HG03175 (cell line): Measurements from ENCODE around the gene TCP11.

ENCODE experiments used
- ATAC-seq: cut with Tn5 transposase; IDR thresholded peaks from one replicate; pipeline ENCODE4 v1.9.1; 2021; ENCODE audit warnings: mild to moderate bottlenecking, moderate library complexity; ENCODE audit not compliant: unreplicated experiment

Gene TCP11

DNA sequence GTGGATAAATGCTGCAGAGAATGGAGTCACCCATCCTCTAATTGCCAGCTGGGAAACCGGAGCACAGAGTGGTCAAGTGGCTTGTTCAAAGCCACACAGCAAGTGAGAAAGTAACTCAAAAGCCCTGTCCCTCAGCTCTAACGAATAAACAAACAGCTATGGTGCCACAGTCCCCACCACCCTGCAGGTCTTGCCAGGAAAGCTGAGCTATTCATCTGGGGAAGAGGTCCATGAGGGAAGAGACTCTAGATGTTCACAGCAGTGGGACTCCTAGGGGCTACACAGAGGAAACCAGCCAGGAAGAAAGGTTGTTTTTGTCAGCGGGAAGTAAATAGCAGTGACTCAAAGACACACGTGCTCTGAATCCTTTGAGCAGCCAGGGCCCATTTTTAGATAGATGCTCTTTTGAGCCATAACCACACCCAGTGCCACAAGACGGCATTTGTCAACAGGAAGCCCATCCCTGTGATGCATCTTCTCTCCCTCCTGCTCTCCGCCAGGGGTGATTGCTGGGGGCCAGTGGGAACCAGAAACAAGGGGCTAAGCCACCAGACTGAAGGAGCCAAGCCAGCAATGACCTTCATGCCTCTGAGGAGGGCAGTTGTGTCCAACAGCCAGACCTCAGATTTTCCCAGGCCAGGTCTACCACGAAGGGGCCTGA, 32.4 kb upstream of the TCP11 start:
- no peak for ATAC-seq

DNA sequence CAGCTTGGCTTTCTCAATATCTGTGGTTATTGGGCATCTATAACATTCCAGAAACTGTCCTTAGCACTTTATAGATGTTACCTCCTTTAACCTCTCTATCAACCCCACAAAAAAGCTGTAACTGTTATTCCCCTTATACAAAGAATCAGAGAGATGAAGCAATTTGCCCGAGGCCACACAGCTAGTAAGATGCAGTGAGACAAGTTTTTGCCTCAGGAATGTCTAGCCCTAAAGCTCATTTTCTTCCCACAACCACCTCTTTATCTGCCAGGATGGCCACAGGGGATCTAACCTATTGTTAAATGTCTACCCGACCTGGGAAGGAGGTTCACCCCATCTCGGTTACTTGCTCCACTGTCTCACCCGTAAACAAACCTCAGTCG, 31.9 kb upstream of the TCP11 start:
- ATAC-seq: no peak

DNA sequence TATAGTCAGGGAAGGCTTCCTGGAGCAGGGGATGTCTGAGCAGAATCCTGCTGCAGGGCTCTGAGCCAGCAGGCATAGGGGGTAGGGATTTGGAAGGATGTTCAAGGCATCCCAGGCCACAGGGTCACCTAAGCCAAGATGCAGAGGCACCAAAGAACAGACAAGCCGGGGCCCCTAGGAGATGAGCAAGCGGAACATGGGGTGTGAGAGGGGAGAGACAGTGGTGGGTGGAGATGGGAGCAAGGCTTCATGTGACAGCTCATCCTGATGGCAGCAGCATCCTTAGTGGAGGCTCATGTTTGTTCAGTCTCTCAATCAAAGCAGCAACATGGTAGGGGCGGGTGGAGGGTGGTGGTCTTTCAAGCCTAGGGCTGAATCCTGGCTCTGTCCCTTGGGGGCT, 29.8 kb upstream of the TCP11 start:
- no peak for ATAC-seq

DNA sequence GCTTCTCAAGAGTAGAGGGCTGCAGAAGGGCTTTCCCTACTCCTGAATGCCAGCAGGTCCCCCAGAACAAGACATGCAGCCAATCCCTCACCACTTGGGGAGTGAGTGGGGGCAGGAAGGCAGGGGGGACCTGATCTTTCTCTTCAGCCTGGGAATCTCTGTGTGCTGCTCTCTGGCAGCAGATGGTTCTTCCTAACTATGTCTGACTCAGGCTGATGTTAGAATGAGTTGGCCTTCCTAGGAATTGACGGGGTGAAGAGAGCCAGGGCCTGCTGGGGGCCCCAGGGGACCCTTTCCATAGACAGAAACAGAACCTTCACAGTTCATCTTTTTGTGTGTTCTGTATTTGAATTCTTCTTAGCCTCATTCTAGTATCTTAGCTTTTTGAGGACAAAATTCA, 29.0 kb upstream of the TCP11 start:
- no peak for ATAC-seq

DNA sequence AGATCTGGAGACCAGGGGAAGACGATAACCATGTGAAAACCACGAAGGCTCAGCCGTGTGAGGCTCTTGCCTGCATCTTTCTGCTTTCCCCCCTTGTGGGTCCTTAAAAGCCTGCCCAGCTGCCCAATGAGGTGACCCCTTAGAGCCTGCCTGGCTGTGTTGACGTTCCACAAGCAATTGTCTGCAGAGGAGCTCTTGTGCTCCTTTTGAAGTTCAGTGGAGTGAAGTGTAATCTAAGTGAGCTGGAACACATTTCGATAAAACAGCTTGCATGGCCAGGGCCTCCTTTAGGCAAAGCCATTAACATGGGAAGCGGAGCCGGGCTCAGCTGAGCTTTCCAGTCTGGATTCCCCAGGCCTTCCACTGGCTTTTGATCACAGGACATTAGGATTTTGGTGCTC, 27.3 kb upstream of the TCP11 start:
- no peak for ATAC-seq

DNA sequence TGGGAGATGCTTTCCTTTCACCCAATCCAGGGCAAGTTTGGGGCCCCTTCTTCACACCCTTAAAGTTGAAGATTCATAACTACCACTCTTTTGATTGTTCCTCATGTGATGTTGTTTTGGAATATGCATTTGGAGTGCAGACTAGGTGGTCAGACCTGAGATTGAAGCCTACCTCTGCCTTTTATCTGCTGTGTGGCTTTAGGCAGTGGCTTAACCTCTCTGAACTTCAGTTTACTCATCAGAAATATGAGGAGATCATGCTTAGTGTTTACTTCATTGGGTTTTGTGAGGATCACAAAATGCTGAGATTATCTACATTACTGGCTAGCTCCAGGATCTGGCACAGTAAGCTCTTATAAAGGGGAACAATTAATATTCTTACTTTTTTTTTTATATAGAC, 26.4 kb upstream of the TCP11 start:
- no peak for ATAC-seq

DNA sequence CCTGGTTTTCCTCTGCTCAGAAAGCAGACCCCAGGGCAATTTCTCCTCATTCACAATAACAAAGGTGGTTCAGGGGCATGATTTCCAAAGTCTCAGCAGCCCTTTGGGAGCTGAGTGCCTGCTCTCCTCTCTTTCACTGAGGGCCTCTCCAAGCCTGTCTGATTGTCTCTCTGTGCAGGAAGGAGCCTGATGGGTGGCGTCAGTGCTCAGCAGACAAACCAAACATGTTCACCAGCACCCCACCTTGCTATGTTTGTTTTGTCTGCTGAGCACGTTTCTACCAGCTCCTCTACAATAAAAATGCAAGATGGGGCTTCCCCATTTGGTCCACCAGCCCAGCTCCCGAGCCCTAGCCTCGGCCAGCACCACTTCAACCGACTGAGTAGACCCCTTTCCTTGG, 25.4 kb upstream of the TCP11 start:
- no peak for ATAC-seq

DNA sequence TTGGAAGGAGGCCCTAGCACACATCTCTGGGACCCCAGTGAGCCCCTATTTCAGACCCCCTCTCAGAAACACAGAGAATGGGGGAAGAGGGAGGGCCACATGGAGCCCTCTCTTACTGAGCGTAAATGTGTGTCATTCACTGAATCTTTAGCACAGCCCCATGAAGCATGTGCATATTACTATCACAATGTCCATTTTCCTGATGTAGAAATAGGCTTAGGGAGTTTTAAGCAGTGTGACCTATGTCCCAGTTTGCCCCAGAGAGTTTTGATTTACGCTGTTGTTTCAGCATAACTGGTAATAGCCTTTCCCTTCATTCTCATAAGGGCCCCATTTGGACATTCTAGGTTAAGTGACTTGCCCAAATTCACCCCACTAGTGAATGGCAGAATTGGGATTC, 25.0 kb upstream of the TCP11 start:
- no peak for ATAC-seq

DNA sequence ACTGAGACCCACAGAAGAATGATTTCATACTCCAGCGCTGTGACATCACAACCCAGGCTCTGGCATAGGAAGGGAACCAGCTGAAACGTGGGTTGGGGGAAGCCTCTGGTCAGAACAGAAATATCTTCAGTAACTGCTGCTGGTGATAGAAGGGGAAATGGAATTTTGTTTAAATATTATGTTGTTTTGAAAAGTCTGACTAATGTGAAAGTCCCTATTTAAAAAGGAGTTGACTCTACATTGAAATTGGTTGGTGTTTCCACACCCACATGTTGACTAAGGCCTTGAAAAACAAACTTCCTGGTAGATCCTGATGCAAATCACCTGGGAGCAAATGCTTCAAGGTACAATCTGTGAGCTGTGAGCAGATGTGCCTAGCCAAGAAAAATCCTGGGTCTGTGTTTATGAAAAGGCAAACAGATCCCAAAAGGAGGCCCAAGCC, 24.5 kb upstream of the TCP11 start:
- no peak for ATAC-seq

DNA sequence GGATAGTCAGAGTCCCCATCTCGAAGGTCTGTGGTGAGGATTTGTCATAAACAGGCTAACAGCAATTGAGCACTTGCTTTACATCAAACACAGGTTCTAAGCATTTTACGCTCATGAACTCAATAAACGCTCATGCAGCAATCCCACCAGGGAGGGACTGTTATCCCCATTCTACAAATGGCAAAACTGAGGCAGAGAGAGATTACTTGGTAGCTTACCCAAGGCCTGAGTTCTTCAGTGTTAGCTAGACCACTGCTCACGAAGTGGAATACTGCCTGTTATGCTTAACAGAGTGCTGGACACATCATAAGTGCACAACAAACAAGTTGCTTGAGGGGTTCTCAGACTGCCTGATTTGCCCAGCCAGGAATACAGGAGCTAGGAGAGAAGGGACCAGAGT, 23.7 kb upstream of the TCP11 start:
- ATAC-seq: no peak

DNA sequence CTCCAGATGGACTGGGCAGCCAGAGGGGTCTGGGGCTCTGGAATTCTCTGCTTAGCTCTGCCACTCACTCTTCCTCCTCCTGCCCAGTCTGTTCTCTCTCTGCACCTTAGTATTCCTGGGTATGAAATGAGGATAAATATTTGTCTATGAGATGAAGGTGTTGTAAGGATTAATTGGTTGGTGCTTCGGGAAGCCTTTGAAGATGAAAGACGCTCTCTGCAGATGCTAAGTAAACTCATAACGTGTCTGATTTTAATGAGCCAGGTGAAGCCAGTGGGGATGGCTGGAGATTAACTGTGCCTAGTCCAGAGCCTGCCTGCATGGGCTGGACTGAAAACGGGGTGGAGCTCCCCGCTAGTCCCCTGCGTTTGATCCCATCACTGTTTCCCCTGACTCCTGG, 23.1 kb upstream of the TCP11 start:
- no peak for ATAC-seq

DNA sequence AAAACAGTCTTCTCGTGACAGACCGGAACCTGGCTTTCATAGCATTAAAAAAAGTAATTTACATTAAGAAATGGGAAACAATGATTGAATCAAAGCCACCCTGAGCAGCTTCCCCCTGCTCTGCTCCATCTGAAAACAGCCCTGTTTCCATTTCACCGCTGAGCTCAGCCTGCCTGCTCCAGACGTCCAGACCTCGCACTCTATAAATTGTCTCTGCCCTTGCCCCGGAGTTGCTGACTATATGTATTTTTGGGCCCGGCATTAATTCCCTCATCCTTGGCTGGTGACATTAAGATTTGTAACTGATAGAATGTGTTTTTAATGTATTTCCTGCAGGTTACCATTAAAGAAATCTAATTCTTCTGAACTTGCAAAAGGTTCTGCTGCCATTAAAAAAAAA, 22.7 kb upstream of the TCP11 start:
- no peak for ATAC-seq

DNA sequence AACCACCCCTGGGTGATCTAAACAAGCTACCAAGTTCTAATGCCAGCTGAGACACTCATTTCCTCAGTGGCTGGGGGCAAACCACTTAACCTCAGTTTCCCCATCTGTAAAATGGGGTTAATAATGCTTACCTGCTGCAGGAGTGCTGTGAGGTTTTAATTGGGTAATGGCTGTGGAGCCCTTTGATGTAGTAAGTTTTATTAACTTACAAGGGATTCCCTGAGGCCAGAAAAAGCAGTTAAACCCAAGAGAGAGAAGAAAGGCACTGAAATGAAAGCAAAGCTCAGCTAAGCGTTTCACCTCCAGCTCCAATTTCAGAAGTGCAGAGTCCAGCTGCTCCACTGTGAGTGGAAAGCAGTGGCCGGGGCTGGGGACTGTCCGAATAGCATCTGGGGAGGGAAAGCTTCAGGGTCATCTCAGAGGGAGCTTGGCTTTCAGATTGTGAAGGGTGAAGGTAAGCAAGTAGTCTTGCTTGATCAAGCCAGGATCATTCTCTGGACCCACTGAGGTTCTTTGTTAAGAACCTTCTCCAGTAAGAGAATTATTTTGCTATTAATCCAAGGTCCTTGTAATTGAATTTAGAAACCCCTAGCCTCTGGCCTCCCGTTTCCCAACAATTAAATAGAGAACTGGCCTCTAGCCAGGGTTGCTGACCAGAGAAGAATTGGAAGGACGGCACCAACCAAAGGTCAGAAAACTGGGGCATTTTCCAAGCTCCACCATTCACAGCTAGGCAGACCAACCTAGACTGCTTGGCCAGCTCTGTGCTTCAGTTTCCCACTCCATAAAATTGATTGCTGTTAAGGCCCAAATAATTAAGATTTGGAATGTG, 20.9 kb upstream of the TCP11 start:
- ATAC-seq: no peak

DNA sequence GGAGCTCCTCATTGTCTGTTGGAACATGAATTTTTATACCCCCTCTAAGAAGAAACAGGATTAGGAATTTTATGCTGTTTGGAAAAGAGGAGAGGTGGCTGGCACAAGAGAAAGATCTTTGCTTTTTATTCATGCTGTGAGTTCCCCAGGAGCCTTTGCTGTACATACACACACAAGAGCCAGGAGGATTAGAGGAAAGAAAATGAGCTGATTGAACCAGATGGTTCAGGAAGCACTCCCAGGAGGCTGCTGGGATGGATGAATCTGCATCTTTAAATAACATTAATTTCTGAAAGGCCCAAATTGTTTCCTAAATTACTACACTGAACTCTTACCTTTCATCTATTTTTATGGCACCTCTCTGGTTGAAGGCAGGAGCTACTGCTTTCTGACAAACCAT, 20.1 kb upstream of the TCP11 start:
- ATAC-seq: no peak

DNA sequence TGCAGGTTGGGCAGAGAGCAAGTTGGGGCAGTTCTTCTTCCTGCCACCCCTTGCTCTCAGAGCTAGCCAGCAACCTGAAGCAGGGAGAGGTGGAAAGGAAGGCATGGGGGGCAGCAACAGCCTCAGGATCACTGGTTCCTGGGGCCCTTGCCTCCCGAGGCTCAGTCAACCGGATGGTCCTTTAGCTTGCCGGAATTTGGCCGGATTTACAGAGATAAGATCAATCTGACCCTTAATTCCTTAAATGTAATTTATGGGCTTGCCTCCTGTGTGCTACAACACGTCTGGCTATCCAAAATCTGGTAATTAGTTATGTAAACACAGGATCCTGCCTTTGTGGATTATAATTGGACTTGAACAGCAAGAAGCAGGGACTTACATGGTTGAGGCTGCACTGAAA, 19.5 kb upstream of the TCP11 start:
- no peak for ATAC-seq

DNA sequence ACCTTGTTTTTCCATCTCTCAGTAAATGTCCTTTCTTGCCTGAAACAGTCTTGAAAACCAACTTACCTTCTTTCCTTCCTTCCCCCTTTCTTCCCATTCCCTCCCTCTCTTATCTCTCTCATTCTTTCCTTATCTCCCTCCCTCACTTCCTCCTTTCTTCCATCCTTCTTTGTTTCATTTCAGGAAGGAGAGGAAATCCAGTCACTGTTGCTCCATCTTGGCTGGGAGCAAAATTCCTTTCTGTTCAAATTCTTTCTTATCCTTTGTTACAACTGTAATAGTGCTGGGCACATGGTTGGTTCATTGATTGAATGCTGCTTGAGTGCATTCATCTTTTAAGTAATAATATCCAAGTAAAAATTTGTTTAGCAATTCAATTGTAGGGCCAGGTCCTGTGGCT, 17.4 kb upstream of the TCP11 start:
- no peak for ATAC-seq

DNA sequence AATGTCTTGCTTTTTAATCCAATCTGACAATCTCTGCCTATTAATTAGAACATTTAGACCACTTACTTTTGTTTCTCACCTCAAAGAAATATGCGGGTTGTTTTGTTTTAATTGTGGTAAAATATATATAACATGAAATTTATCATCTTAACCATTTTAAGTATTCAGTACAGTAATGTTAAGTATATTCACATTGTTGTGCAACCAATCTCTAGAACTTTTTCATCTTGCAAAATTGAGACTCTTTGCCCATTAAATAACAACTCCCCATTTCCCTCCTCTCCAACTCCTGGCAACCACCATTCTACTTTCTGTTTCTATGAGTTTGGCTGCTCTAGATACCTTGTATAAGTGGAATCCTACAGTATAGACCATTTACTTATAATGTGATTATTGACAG, 13.8 kb upstream of the TCP11 start:
- ATAC-seq: no peak

DNA sequence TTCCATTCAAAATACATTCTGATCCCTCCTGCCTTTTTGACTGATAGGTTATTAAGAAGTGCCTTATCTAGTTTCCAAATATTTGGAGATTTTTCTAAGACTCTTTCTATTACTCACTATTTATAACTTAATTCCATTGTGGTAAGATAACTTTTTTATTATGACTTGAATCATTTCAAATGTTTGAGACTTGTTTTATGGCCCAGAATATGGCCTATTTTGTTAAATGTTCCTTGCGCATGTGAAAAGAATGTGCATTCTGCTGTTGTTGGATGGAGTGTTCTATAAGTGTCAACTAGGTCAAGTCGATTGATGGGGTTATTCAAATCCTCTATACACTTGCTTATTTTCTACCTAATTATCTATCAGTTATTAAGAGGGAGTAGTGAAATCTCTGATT, 13.1 kb upstream of the TCP11 start:
- ATAC-seq: no peak

DNA sequence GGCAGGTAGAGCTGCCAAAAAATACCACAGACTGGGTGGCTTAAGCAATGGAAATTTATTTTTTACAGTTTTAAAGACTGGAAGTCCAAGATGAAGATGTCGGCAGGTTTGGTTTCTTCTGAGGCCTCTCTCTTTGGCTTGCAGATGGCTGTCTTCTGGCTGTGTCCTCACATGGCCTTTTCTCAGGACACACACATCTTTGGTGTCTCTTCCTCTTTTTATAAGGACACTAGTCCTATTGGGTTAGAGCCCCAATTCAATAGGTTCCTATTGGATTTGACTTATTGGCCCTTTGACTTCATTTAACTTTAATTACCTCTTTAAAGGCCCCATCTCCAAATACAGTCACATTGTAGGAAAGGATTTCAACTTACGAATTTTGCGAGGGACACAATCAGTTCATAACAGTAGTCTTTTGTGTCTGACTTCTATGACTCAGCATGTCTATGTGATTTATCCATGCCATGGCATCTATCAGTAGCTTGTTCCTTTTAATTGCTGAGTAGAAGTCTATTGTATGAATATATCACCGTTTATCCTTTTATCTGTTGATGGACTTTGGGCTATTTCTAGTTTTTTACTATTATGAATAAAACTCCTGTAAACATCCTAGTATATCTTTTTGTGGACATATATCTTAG, 11.0 kb upstream of the TCP11 start:
- no peak for ATAC-seq

DNA sequence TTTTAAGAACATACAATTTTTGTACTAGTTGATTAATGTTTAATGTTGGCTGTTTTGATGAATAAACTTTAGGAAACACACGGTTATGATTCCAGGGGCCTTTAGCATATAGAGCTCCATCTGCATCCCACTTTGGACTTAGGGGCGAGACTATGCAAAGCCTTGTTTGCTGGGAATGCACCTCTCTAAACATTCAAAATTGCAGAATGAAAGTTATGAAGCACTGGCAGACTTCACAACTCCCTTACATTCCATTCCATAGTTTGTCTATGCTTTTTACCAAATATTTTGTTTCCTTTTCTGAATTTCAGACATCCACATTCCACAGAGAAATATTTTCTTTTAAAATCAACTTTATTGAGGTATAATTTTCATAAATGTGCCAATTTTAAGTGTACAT, 10.3 kb upstream of the TCP11 start:
- no peak for ATAC-seq

DNA sequence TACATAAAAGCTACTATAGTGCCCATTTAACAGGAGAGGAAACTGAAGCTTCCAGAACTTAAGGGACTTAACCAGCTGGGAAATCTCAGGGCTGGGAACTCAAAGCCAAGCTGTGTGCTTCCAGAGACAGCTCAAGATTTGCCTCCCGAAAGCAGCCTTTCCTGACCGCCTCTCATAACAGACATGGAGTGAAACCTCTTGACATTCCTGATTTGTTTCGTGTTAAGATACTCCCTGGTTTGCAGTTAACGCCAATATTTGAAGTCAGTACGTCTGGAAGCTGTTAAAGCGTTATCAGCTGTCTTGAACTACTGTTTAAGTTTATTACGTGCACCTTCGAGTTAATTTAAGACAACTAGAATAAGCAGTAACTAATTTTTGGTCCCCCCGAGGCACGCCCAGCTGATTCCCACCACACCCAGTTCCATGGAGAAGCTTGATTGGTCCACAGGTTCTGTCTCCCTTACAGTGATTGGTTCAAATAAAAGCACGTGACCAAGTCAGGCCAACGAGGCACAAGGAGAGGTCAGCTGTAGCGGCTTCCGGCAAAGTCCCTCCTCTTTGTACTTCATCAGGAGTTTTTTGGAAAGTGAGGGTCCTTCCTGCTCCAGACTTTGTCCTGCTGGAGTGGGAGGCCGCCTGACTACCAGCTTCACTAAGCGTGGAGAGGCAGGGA, 8.9 kb upstream of the TCP11 start:
- ATAC-seq: no peak
